Mammary epithelial cell (primary cell): ENCODE data around the gene C5AR1.

ENCODE experiments used
- EZH2 ChIP-seq: IDR thresholded peaks from 2 replicates; pipeline ENCODE4 v1.6.1; 2012; ENCODE audit warnings: low read length, inconsistent platforms, borderline replicate concordance
- TF ChIP-seq, protein P1 (sequence below), 2 donors: IDR thresholded peaks in 1 of 2; conservative IDR thresholded peaks in 1 of 2; 2 replicates each; pipeline ENCODE4 v1.5.1; 2011 to 2012; ENCODE audit warnings: inconsistent platforms in 2 of 2, low read length in 2 of 2, mild to moderate bottlenecking in 2 of 2, control low read depth in 1 of 2, low read depth in 1 of 2; ENCODE audit not compliant: insufficient read depth in 1 of 2; ENCODE audit errors: extremely low read depth in 1 of 2

- TF ChIP-seq, protein P1, sequence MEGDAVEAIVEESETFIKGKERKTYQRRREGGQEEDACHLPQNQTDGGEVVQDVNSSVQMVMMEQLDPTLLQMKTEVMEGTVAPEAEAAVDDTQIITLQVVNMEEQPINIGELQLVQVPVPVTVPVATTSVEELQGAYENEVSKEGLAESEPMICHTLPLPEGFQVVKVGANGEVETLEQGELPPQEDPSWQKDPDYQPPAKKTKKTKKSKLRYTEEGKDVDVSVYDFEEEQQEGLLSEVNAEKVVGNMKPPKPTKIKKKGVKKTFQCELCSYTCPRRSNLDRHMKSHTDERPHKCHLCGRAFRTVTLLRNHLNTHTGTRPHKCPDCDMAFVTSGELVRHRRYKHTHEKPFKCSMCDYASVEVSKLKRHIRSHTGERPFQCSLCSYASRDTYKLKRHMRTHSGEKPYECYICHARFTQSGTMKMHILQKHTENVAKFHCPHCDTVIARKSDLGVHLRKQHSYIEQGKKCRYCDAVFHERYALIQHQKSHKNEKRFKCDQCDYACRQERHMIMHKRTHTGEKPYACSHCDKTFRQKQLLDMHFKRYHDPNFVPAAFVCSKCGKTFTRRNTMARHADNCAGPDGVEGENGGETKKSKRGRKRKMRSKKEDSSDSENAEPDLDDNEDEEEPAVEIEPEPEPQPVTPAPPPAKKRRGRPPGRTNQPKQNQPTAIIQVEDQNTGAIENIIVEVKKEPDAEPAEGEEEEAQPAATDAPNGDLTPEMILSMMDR (conservative IDR thresholded peaks at IDR 0.05 in 1 of 2, IDR thresholded peaks at IDR 0.05 in 1 of 2; ENCODE audit: extremely low read depth in 1 of 2, insufficient read depth in 1 of 2, low read depth in 1 of 2, low read length in 2 of 2): no peak
- no peak for TF ChIP-seq EZH2
Observed at GRCh38 chr19:47306303-47306702, 3.4 kb upstream of the C5AR1 start.
